ENCODE results near the gene FAF2. TPM values are rescaled to one million over a fixed set of nuclear protein-coding genes. Genes with fewer than 3 reads are reported as not detected.

The FAF2 gene
- total RNA-seq, 2 donors from 2014 or later, result 23.0 to 31.2 TPM

DNA sequence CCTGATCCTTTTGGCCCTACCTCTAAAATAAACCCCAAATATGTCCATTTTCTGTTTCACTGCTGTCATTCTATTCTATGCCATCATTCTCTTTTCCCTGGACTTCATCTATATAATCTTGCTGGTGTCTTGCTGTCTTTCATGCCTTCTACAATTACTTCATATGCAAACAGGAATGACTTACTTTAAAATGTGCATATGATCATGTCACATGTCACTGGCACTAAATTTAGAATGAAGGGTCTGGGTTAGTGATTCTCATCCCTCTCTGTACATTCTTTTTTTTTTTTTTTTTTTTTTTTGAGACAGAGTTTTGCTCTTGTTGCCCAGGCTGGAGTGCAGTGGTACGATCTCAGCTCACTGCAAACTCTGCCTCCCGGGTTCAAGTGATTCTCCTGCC is 22.9 kb downstream of the FAF2 start:
- ATAC-seq (ENCODE audit: insufficient number of reproducible peaks, low FRiP score, low read depth) (no peak), DNase-seq (ENCODE audit: low spot score) (no peak)
- TF ChIP-seq, protein P1, sequence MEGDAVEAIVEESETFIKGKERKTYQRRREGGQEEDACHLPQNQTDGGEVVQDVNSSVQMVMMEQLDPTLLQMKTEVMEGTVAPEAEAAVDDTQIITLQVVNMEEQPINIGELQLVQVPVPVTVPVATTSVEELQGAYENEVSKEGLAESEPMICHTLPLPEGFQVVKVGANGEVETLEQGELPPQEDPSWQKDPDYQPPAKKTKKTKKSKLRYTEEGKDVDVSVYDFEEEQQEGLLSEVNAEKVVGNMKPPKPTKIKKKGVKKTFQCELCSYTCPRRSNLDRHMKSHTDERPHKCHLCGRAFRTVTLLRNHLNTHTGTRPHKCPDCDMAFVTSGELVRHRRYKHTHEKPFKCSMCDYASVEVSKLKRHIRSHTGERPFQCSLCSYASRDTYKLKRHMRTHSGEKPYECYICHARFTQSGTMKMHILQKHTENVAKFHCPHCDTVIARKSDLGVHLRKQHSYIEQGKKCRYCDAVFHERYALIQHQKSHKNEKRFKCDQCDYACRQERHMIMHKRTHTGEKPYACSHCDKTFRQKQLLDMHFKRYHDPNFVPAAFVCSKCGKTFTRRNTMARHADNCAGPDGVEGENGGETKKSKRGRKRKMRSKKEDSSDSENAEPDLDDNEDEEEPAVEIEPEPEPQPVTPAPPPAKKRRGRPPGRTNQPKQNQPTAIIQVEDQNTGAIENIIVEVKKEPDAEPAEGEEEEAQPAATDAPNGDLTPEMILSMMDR (IDR thresholded peaks at IDR 0.05), result no peak
- Histone ChIP-seq H3K27ac (no peak overlapping the region), H3K4me3 (no peak overlapping the region), H3K4me1 (ENCODE audit: control insufficient read depth in 1 of 2, low read depth in 2 of 2) (peaks cover 16 to 17% of the 10 kb centered on the region in 2 donors), H3K9me3 (no peaks in the 10 kb centered on the region), H3K36me3 (no peaks in the 10 kb centered on the region), H3K27me3 (replicated peaks; ENCODE audit: insufficient read depth) (no peaks in the 10 kb centered on the region)

DNA sequence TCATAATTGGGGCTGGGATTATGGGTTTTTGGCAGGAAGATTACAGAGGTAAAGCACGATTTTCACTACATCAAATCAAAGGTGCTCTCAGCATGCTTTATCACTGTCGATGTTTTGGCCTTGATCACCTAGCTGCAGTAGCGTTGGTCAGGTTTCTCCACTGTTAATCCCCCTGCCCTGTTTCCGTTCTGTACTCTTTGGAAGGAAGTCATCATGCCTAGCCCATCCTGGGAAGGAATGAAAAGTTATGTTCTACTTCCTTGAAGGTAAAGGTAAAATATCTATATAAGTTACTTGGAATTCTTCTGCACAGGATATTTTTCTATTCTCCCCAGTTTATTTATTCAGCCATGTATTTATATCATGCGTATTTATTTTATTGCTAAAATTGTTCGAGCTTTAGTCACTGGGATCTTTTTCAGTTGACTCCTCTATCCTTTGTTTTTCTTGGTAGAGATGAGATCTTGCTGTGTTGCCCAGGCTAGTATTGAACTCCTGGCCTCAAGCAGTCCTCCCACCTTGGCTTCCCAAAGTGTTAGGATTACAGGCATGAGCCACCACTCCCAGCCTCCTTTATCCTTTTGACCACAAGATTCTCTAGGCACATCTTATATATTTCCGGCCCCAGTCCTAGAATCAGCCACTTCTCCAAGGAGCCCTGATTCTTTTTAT is 25.3 kb downstream of the FAF2 start:
- TF ChIP-seq, protein P1 (IDR thresholded peaks at IDR 0.05), result no peak
- Histone ChIP-seq H3K4me3 (no peak overlapping the region), H3K27ac (no peak overlapping the region), H3K4me1 (ENCODE audit: control insufficient read depth in 1 of 2, low read depth in 2 of 2) (peaks cover 8 to 9% of the 10 kb centered on the region in 2 donors), H3K36me3 (no peaks in the 10 kb centered on the region), H3K9me3 (no peaks in the 10 kb centered on the region), H3K27me3 (replicated peaks; ENCODE audit: insufficient read depth) (no peaks in the 10 kb centered on the region)
- ATAC-seq (ENCODE audit: insufficient number of reproducible peaks, low FRiP score, low read depth) (no peak), DNase-seq (ENCODE audit: low spot score) (no peak)

DNA sequence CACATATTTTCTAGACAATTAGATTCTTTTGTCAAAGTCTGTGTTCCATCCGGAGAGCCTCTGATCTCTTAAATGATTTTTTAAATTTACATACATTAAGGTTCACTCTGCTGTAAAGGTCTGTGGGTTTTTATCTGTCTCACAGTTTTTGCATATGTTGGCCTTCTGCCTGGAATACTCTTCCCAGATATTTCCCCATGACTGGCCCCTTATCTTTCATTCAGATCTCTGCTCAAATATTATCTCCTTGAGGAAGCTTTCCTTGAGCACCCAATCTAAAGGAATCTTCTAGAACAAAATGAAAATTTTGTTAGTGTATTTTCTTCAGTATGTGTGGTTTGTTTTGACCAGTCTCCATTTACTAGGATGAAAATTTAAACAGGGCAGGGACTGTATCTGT is 26.3 kb downstream of the FAF2 start:
- Histone ChIP-seq H3K27ac (no peak overlapping the region), H3K4me3 (no peak overlapping the region), H3K27me3 (replicated peaks; ENCODE audit: insufficient read depth) (no peaks in the 10 kb centered on the region), H3K9me3 (no peaks in the 10 kb centered on the region), H3K4me1 (ENCODE audit: control insufficient read depth in 1 of 2, low read depth in 2 of 2) (peaks cover 3 to 9% of the 10 kb centered on the region in 2 donors), H3K36me3 (no peaks in the 10 kb centered on the region)
- TF ChIP-seq, protein P1 (IDR thresholded peaks at IDR 0.05), result no peak
- DNase-seq (ENCODE audit: low spot score) (no peak), ATAC-seq (ENCODE audit: insufficient number of reproducible peaks, low FRiP score, low read depth) (no peak)

DNA sequence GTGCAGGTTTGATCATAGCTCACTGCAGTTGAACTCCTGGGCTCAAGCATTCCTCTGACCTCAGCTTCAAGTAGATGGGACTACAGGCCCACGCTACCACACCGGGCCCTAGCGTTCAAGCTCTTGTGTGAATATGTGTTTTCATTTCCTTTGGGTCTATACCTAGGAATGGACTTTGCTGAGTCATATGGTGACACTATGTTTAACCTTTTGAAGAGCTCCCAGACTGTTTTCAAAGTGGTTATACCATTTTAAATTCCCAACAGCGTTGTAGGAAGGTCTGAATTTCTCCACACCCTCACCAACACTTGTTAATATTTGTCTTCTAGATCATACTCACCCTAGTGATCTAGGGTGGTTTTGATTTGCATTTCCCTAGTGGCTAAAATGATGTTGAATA is 33.5 kb downstream of the FAF2 start:
- Histone ChIP-seq H3K9me3 (no peaks in the 10 kb centered on the region), H3K4me3 (no peak overlapping the region), H3K36me3 (peaks cover 9% of the 10 kb centered on the region), H3K4me1 (ENCODE audit: control insufficient read depth in 1 of 2, low read depth in 2 of 2) (no peaks in the 10 kb centered on the region), H3K27ac (no peak overlapping the region), H3K27me3 (replicated peaks; ENCODE audit: insufficient read depth) (no peaks in the 10 kb centered on the region)
- no peak for ATAC-seq (ENCODE audit: insufficient number of reproducible peaks, low FRiP score, low read depth)
- DNase-seq (ENCODE audit: low spot score), result no peak
- TF ChIP-seq, protein P1 (IDR thresholded peaks at IDR 0.05), result no peak

DNA sequence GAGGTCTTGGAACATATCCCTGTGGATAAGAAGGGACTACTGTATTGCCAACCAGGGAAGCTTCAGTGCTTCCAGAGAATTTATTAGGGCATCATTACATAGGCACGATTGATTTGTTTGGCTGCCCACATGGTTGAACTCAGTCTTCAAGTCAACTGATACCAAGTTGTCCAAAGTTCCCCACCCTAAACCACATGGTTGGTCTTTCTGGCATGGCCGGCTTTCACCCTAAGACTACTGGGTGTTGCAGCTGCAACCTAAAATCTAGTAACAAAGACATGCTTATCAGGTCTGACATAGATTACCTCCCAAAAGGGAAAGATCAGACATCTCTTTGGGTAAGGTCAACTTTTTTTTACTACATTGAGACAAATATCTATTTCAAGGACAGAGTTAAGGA is 37.0 kb downstream of the FAF2 start:
- DNase-seq (ENCODE audit: low spot score) (no peak), ATAC-seq (ENCODE audit: insufficient number of reproducible peaks, low FRiP score, low read depth) (no peak)
- H3K27me3 ChIP-seq (replicated peaks; ENCODE audit: insufficient read depth), result no peaks in the 10 kb centered on the region
- H3K27ac ChIP-seq, result no peak overlapping the region
- TF ChIP-seq, protein P1 (IDR thresholded peaks at IDR 0.05), result no peak
- no peaks in the 10 kb centered on the region for H3K9me3 ChIP-seq
- no peak overlapping the region for H3K4me3 ChIP-seq
- no peaks in the 10 kb centered on the region for H3K4me1 ChIP-seq (ENCODE audit: control insufficient read depth in 1 of 2, low read depth in 2 of 2)
- peaks cover 17% of the 10 kb centered on the region for H3K36me3 ChIP-seq
